ENCODE data around the gene ACOXL.
"Not testable (repeated sequence)": the region's sequence is repeated elsewhere in the genome, so short reads cannot be mapped to it uniquely, and the experiment has no call there.

ACOXL gene

DNA sequence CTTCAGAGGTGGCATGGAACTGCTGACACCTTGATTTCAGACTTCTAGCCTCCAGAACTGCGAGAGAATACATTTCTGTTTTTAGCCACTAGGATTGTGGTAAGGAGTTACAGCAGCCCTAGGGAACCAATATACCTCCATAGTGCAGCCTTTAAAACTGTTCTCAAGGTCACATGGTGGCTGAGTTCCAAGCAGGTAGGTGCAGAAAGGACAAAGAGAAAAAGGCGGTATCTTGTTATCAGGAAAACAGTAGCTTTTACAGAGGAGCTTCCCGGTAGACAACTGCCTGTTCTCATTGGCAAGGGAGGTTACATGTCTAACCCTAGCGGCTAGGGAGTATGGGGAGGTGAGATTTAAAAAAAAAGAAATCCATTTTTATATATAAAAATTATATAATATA lies 292.1 kb downstream of the ACOXL start:
- DNase-seq = no peak

DNA sequence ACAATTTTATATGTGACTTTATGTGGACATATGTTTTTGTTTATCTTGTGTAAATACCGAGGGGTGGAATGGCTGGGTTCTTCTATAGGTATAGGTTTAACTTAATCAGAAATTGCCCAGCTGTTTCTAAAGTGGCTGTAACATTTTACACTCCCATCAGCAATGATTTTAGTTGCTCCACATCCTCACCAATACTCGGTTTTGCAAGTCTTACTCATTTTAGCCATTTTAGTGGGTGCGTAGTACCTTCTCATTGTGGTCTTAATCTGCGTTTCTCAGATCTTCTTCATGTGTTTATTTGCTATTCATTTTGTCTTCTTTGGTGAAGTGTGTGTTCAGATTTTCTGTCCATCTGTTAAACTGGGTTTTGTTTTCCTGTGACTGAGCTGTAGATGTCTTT lies 292.9 kb downstream of the ACOXL start:
- no peak for DNase-seq

DNA sequence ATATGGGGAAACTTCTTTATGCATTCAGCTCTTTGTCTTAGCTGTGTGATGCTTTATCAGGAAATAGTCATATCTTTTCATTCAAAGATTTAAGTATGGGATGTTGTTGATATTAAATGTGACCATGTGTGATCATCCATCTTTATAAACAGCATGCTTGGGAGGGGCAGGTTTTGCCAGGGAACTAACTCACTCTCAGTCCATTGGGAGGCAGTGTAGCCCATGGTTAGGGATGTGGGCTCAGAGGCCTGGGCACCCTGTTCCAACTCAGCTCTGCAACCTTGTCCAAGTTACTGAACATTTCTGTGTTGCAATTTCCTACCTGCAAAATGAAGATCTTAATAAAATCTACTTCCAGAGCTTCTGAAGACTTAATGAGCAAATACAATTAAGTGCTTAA lies 296.3 kb downstream of the ACOXL start:
- no peak for DNase-seq

GRCh38 chr2:111029181-111029927 lies 297.0 kb downstream of the ACOXL start:
- peak; percentile 9 for DNase-seq

- no peak for DNase-seq
Observed at GRCh38 chr2:111030260-111030891, 298.0 kb downstream of the ACOXL start.

GRCh38 chr2:111030945-111031344 lies 298.6 kb downstream of the ACOXL start:
- no peak for DNase-seq

DNA sequence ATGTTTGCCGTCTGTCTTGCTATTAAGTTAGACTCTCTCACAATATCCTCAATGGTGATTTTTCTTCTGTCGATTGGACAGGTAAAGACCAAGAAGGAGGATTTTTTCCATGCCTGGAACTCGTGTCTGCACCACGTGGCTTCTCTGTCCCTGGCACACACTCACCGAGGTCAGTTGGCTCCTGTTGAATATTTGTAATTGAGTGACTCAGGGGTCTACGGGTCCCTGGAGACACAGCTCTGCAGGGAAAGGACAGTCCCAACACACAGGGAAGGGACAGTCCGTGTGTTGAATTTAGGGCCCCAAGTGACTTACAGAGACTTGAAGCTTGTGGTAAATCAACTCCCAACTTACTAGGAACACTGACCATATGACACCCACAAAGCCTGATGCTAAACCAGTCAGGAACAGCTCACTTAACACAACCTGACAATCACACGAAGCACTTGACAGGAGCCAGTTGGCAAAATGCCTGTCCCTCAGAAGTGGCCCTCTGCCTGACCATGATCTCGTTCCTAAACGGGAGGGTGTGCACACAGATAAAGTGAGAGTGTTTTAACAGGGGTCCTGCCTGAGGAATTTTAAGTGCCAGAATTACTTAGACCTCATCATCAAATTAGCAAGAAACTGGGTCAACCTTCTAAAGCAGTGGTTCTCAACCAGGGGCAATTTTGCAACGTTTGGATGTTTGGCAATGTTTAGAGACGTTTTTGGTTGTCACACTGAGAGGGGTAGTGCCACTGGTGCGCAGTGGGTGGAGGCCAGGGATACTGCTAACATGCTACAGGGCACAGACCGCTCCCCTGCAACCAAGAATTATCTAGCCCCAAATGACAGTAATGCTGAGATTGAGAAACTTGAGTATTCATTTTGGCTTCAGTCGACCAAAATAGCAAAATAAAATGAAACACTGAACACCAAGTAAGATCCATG lies 299.4 kb downstream of the ACOXL start:
- peak; percentile 14 for DNase-seq

GRCh38 chr2:111032721-111033429 lies 300.5 kb downstream of the ACOXL start:
- DNase-seq = no peak

DNA sequence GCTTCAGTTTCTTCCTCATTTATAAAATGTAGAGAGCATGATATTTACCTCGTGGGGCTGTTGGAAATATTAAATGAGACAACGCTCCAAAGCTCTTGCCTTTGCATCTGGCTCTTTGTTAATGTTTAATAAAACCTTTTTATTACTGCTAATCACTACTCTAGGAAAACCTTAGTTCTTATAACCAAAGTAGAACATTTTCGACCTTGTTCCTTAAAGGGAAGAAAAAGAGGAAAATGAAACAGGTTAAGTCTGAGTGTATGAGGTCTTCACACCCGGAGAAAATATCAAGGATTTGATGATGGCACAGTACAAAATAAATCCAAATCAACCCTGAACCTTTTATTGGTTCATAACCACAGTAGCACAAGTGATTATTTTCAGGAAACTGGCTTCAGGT lies 301.8 kb downstream of the ACOXL start:
- DNase-seq = no peak

GRCh38 chr2:111034606-111035005 lies 302.2 kb downstream of the ACOXL start:
- DNase-seq = no peak

- DNase-seq = no peak
Observed at GRCh38 chr2:111035830-111036441, 303.6 kb downstream of the ACOXL start.

- DNase-seq = no peak
Observed at GRCh38 chr2:111037128-111037527, 304.8 kb downstream of the ACOXL start.

DNA sequence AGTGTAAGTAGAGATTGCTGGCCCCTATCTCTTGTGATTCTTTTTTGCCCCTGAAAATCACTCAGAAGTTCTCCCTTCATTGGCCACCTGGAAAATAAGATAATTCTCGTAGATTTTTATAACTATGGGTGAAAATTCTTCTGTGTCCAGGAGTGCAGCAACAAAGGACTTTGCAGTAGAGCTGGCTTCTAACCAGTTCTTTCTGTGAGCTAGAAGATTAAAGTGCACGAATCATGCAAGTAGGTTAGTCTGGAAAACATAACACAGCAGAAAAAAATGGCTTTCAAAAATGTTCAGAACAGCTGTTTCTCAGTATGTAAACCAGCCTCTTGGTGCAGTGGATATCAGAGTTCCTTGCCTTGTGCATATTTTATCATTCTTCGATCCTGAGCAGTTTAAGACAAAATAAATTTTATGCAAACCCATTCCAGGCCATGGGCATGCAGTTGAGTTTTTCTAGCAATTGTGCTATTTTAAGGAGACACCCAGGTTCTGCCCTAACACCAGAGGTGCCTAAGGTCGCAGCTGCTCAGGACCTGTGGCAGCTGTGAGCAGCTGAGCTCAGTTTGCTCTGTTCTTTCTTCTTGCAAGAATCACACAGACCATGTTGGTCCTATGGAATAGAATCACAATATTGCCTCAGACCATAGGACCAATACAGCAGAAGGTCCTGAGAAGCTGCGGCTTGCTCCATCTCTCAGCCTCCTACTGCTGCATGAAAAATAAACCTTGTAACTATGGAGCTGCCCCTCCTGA lies 307.4 kb downstream of the ACOXL start:
- DNase-seq = no peak

GRCh38 chr2:111041398-111042202 lies 309.2 kb downstream of the ACOXL start:
- peak; percentile 33 for DNase-seq

DNA sequence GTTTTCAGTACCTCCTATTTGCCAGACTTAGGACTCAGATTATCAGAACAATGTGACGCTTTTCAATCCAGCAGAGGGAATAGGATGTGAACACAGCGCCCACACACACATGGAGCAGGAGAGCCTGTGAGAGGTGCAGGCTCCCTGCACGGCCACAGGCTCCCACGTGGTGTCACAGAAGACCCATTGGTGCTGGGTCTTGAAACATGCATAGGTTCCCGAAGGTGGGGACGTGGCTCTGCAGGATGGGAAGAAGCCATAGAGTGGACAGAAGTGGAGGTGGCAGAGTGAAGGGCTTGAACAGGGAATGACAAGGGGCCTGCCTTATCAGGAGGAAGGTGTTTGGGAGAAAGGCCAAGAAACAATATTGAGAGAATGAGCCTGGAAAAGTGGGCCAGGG lies 309.9 kb downstream of the ACOXL start:
- no peak for DNase-seq

- no peak for DNase-seq
Observed at GRCh38 chr2:111042772-111043771, 310.7 kb downstream of the ACOXL start.

- no peak for DNase-seq
Observed at GRCh38 chr2:111044066-111044465, 311.7 kb downstream of the ACOXL start.

DNA sequence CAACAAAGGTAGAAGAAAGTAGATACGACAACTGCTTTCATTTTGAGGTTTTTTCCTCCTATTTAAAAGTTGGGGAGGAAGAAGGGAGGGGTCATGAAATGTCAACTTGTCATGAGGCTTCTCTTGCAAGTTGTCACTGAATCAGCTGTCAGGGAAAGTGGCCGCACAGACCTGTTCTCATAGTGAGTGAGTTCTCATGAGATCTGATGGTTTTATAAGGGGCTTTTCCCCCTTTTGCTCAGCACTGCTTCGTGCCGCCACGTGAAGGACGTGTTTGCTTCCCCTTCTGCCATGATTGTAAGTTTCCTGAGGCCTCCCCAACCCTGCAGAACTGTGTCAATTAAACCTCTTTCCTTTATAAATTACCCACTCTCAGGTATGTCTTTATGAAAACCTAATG lies 312.9 kb downstream of the ACOXL start:
- not testable (repeated sequence) for DNase-seq

DNA sequence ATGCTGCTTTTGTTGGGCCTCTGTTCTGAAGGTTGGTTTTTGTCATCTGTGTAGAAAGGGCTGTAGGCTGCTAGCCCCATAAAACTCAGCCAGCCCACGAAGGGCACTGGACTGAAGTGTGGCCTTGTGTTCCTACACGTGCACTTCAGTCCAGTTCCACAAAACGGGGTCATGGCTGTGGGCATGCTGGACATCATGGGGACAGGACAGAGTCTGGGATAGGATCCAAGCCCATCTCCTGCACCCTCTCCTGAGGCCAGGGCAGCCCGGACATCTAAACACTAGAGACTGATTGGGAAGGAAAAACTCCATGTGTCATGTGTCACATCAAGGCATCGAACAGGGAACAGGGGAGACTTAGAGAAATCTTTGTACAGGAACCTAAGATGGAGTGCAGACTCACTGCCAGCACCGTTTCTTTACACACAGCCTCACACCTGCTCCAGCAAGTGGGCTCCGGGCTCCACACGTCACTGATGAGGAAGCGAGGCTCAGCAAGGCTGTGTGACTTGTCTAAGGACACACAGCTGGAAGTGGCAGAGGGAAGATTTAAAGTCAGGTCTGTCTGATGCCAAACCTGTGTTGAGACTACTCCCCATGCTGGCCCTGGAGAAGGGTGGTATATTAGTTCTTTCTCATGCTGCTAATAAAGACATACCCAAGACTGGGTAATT lies 313.5 kb downstream of the ACOXL start:
- DNase-seq = no peak
